ENCODE data around the gene SCRG1.

The SCRG1 gene

DNA sequence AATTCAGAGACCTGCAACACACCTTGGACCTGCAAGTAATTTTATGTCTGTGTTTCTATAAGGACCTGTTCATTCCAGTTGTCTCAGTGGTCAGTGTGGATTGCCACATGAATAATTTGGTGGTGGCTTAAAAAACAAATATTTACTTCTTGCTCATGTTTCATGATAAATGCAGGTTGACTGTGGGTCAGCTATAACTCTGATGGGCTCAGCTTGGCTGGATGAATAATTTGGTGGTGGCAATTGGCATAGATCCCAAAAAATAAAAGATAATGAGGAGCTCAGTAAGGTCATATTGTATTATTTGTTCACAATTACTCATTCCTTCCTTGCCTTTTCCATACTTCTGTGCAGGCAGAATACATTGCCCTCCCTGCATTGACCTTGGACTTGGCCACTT lies 18.9 kb upstream of the SCRG1 start:
- CTCF ChIA-PET, result interaction anchor here (0.6 to 1.4 kb wide), 9 partner anchors 22 to 405 kb away, joined by 3 to 8 read pairs (median 4); no protein-coding TSS in a partner anchor
- Histone ChIP-seq H3K36me3 (ENCODE audit: control insufficient read depth in 2 of 2, insufficient read depth in 1 of 2, low read length in 2 of 2) (no peaks in the 10 kb centered on the region), H3K9me3 (ENCODE audit: control insufficient read depth, insufficient read depth, low read depth, low read length) (no peaks in the 10 kb centered on the region), H3K4me1 (ENCODE audit: control insufficient read depth, insufficient read depth, low read length) (no peaks in the 10 kb centered on the region), H3K4me3 (ENCODE audit: low read depth, low read length) (no peak overlapping the region), H3K27ac (ENCODE audit: extremely low read depth, low read depth, low read length) (no peak overlapping the region)
- POLR2A ChIA-PET, result interaction anchor here (0.6 kb wide), 1 partner anchor 62 kb away, joined by 5 read pairs; no protein-coding TSS in a partner anchor
- TF ChIP-seq ZNF202 (tag by site-specific recombination; IDR thresholded peaks at IDR 0.05; ENCODE audit: borderline replicate concordance) (no peak), ZNF146 (tag by site-specific recombination; IDR thresholded peaks at IDR 0.05) (no peak), ZNF777 (tag by site-specific recombination; IDR thresholded peaks at IDR 0.05; ENCODE audit: borderline replicate concordance) (no peak), WT1 (tag by site-specific recombination; IDR thresholded peaks at IDR 0.05) (no peak), ZNF23 (tag by site-specific recombination; IDR thresholded peaks at IDR 0.05; ENCODE audit: borderline replicate concordance) (no peak), ZNF223 (tag by site-specific recombination; IDR thresholded peaks at IDR 0.05) (no peak), ZFHX2 (tag by site-specific recombination; conservative IDR thresholded peaks at IDR 0.05) (no peak)
- TF ChIP-seq, protein P1, sequence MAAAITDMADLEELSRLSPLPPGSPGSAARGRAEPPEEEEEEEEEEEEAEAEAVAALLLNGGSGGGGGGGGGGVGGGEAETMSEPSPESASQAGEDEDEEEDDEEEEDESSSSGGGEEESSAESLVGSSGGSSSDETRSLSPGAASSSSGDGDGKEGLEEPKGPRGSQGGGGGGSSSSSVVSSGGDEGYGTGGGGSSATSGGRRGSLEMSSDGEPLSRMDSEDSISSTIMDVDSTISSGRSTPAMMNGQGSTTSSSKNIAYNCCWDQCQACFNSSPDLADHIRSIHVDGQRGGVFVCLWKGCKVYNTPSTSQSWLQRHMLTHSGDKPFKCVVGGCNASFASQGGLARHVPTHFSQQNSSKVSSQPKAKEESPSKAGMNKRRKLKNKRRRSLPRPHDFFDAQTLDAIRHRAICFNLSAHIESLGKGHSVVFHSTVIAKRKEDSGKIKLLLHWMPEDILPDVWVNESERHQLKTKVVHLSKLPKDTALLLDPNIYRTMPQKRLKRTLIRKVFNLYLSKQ (tag by site-specific recombination; IDR thresholded peaks at IDR 0.05; ENCODE audit: borderline replicate concordance), result no peak
- TF ChIP-seq, protein P2, sequence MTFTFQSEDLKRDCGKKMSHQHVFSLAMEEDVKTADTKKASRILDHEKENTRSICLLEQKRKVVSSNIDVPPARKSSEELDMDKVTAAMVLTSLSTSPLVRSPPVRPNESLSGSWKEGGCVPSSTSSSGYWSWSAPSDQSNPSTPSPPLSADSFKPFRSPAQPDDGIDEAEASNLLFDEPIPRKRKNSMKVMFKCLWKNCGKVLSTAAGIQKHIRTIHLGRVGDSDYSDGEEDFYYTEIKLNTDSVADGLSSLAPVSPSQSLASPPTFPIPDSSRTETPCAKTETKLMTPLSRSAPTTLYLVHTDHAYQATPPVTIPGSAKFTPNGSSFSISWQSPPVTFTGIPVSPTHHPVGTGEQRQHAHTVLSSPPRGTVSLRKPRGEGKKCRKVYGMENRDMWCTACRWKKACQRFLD (tag by site-specific recombination; IDR thresholded peaks at IDR 0.05), result no peak

DNA sequence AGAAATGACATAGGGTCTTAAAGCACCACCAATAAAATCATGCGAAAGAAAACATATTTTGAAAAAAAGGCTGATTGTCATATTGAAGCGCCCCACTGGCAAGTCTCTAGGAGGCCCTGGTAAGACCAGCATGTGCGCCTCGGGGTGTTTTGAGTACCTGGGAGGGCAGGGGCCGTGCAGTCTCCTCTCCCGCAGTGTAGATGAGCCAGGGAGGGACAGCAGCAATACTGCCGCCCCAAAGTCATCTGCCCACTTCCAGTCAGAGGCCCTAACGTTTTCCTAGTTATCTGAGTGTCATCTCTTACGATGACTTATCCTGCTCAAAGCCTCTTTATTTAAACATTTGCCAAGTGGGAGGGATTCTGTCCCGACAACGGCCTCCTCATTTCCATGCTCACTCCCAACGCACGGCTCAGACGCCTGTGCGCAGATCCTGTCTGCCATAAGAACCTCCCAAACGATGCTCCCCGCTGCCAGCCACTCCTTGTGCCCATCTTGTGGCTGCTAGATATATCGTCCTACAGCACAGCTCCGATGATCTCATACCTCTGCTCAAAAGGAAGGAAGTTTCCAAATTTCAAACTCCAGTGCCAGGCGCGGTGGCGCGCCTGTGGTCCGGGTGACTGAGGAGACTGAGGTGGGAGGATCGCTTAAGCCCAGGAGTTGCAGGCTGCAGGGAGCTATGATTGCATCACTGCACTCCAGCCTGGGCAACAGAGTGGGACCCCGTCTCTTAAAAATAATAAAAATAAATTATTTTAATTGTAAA lies 17.2 kb upstream of the SCRG1 start:
- CTCF ChIA-PET, result interaction anchor here (0.6 to 3.6 kb wide), 9 partner anchors 46 to 514 kb away, joined by 3 to 24 read pairs (median 3); no protein-coding TSS in a partner anchor
- no peak overlapping the region for H3K27ac ChIP-seq (ENCODE audit: extremely low read depth, low read depth, low read length)
- no peaks in the 10 kb centered on the region for H3K4me1 ChIP-seq (ENCODE audit: control insufficient read depth, insufficient read depth, low read length)
- H3K9me3 ChIP-seq (ENCODE audit: control insufficient read depth, insufficient read depth, low read depth, low read length), result no peaks in the 10 kb centered on the region
- no peak for TF ChIP-seq ZNF169 (tag by site-specific recombination; IDR thresholded peaks at IDR 0.05)
- no peak for TF ChIP-seq ZNF394 (tag by site-specific recombination; IDR thresholded peaks at IDR 0.05; ENCODE audit: borderline replicate concordance)
- TF ChIP-seq, protein P3, sequence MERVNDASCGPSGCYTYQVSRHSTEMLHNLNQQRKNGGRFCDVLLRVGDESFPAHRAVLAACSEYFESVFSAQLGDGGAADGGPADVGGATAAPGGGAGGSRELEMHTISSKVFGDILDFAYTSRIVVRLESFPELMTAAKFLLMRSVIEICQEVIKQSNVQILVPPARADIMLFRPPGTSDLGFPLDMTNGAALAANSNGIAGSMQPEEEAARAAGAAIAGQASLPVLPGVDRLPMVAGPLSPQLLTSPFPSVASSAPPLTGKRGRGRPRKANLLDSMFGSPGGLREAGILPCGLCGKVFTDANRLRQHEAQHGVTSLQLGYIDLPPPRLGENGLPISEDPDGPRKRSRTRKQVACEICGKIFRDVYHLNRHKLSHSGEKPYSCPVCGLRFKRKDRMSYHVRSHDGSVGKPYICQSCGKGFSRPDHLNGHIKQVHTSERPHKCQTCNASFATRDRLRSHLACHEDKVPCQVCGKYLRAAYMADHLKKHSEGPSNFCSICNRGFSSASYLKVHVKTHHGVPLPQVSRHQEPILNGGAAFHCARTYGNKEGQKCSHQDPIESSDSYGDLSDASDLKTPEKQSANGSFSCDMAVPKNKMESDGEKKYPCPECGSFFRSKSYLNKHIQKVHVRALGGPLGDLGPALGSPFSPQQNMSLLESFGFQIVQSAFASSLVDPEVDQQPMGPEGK (tag by site-specific recombination; IDR thresholded peaks at IDR 0.05), result no peak
- no peak for TF ChIP-seq SP3 (tag by site-specific recombination; IDR thresholded peaks at IDR 0.05)
- TF ChIP-seq HOXA7 (CRISPR knock-in tag; IDR thresholded peaks at IDR 0.05; ENCODE audit: borderline replicate concordance), result no peak
- TF ChIP-seq OVOL3 (tag by site-specific recombination; IDR thresholded peaks at IDR 0.05), result no peak
- no peak for TF ChIP-seq ZNF658 (tag by site-specific recombination; IDR thresholded peaks at IDR 0.05)
- TF ChIP-seq ZFP37 (tag by site-specific recombination; IDR thresholded peaks at IDR 0.05), result no peak
- TF ChIP-seq MYNN (tag by site-specific recombination; IDR thresholded peaks at IDR 0.05; ENCODE audit: borderline replicate concordance), result no peak
- TF ChIP-seq SETDB1 (IDR thresholded peaks at IDR 0.05; ENCODE audit: insufficient read length, low read length), result no peak
- TF ChIP-seq TRIM28 (IDR thresholded peaks at IDR 0.05; ENCODE audit: borderline replicate concordance, low read length), result no peak
- no peak for TF ChIP-seq ZNF2 (tag by site-specific recombination; IDR thresholded peaks at IDR 0.05)
- no peak for TF ChIP-seq ZNF23 (tag by site-specific recombination; IDR thresholded peaks at IDR 0.05; ENCODE audit: borderline replicate concordance)
- no peak for TF ChIP-seq ZBTB17 (tag by site-specific recombination; IDR thresholded peaks at IDR 0.05)
- no peak for TF ChIP-seq ZEB2 (tag by site-specific recombination; IDR thresholded peaks at IDR 0.05)
- TF ChIP-seq, protein P4, sequence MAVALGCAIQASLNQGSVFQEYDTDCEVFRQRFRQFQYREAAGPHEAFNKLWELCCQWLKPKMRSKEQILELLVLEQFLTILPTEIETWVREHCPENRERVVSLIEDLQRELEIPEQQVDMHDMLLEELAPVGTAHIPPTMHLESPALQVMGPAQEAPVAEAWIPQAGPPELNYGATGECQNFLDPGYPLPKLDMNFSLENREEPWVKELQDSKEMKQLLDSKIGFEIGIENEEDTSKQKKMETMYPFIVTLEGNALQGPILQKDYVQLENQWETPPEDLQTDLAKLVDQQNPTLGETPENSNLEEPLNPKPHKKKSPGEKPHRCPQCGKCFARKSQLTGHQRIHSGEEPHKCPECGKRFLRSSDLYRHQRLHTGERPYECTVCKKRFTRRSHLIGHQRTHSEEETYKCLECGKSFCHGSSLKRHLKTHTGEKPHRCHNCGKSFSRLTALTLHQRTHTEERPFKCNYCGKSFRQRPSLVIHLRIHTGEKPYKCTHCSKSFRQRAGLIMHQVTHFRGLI (tag by site-specific recombination; IDR thresholded peaks at IDR 0.05), result no peak
- no peak for TF ChIP-seq ZNF391 (tag by site-specific recombination; IDR thresholded peaks at IDR 0.05; ENCODE audit: borderline replicate concordance, low read depth)
- no peak overlapping the region for H3K4me3 ChIP-seq (ENCODE audit: low read depth, low read length)
- POLR2A ChIA-PET, result interaction anchor here (0.9 to 1.2 kb wide), 2 partner anchors 81 to 82 kb away, joined by 3 read pairs; partner anchors contain the start of gene HMGB2
- no peaks in the 10 kb centered on the region for H3K36me3 ChIP-seq (ENCODE audit: control insufficient read depth in 2 of 2, insufficient read depth in 1 of 2, low read length in 2 of 2)

Measured in HEK293 (cell line).